GM21786 (cell line): ENCODE measurements around the gene KIF3C.
"Not testable (repeated sequence)": the region's sequence is repeated elsewhere in the genome, so short reads cannot be mapped to it uniquely, and the experiment has no call there.

ENCODE experiments used
- ATAC-seq: cut with Tn5 transposase; IDR thresholded peaks from one replicate; pipeline ENCODE4 v1.9.1; 2021; ENCODE audit not compliant: unreplicated experiment

Gene KIF3C

DNA sequence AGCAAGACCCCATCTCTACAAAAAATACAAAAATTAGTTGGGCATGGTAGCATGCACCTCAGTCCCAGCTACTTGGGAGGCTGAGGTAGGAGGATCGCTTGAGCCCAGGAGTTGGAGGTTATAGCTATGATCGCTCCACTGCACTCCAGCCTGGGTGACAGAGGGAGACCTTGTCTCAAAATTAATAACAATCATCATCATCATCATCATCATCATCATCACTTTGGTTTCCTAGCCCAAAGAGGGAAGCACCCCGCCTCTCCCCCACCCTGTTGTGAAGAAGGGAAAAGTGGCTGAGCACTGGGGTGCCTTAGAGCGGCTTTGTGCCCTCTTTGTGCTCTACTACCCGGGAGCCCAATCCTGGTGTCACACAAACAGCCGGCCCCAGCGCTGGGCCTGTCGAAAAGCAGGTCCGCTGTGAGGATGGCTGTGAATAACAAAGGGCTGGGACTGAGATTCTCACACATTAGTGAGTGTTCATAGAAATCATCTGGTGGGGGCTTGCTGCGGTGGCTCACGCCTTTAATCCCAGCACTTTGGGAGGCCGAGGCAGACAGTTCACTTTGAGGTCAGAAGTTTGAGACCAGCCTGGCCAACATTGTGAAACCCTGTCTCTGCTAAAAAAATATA lies 61.4 kb downstream of the KIF3C start:
- ATAC-seq: no peak

DNA sequence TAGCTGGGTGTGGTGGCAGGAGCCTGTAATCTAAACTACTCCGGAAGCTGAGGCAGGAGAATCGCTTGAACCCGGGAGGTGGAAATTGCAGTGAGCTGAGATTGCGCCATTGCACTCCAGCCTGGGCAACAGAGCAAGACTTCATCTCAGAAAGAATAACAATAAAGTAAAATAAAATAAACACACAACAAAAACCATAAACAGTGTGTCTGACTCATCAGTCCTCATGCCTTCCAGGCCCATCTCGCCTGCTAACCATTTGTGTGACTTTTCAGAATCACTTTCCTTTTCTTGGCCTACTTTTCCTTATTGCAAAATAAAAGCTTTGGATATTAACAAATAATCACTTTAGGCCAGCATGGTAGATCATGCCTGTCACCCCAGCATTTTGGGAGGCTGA lies 62.0 kb downstream of the KIF3C start:
- ATAC-seq: no peak

DNA sequence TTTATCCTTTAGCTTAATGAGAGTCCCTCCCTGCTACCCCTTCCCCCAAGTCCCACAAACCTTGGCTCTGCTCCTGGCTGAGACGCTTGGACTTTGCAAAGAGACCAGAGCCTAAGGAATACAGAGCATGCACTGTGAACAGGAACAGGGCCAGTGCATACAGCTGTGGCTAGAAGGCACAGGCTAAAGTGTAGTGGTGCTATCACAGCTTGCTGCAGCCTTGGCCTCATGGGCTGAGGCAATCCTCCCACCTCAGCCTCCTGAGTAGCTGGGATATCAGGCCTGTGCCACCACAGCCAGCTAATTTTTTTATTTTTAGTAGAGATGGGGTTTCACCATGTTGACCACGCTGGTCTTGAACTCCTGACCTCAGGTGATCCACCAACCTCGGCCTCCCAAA lies 64.5 kb downstream of the KIF3C start:
- ATAC-seq: no peak

DNA sequence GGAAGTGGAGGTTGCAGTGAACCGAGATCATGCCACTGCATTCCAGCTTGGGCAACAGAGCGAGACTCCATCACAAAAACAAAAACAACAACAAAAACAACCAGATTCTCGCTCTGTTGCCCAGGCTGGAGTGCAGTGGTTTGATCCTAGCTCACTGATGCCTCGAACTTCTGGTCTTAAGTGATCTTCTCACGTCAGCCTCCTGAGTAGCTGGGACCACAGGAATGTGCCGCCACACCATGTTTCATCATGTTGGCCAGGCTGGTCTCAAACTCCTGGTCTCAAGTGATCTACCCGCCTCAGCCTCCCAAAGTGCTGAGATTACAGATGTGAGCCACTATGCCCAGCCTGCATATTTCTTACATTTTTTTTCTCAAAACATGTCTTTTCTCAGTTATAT lies 64.9 kb downstream of the KIF3C start:
- not testable (repeated sequence) for ATAC-seq

DNA sequence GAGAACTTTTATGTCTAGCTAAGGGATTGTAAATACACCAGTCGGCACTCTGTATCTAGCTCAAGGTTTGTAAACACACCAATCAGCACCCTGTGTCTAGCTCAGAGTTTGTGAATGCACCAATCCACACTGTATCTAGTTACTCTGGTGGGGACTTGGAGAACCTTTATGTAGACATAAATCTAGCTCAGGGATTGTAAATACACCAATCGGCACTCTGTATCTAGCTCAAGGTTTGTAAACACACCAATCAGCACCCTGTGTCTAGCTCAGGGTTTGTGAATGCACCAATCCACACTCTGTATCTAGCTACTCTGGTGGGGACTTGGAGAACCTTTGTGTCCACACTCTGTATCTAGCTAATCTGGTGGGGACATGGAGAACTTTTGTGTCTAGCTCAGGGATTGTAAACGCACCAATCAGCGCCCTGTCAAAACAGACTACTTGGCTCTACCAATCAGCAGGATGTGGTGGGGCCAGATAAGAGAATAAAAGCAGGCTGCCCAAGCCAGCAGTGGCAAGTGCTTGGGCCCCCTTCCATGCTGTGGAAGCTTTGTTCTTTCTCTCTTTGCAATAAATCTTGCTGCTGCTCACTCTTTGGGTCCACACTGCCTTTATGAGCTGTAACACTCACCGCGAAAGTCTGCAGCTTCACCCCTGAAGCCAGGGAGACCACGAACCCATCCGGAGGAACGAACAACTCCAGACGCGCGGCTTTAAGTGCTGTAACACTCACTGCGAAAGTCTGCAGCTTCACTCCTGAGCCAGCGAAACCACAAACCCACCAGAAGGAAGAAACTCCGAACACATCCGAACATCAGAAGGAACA lies 66.1 kb downstream of the KIF3C start:
- ATAC-seq: not testable (repeated sequence)

DNA sequence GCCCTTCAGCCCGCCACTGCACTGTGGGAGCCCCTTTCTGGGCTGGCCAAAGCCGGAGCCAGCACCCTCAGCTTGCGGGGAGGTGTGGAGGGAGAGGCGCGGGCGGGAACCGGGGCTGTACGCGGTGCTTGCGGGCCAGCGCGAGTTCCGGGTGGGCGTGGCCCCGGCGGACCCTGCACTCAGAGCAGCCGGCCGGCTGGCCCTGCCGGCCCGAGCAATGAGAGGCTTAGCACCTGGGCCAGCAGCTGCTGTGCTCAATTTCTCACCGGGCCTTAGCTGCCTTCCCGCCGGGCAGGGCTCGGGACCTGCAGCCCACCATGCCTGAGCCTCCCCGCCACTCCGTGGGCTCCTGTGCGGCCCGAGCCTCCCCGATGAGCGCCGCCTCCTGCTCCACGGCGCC lies 66.9 kb downstream of the KIF3C start:
- not testable (repeated sequence) for ATAC-seq

DNA sequence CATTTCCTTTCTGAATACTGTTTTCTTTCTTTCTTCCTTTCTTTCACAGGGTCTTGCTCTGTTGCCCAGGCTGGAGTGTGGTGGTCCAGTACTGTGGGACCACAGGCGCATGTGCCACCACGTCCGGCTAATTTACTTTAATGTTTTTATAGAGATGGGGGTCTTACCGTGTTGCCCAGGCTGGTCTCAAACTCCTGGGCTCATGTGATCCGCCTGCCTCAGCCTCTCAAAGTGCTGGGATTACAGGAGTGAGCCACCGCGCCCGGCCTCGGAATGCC lies 68.7 kb downstream of the KIF3C start:
- ATAC-seq: not testable (repeated sequence)

DNA sequence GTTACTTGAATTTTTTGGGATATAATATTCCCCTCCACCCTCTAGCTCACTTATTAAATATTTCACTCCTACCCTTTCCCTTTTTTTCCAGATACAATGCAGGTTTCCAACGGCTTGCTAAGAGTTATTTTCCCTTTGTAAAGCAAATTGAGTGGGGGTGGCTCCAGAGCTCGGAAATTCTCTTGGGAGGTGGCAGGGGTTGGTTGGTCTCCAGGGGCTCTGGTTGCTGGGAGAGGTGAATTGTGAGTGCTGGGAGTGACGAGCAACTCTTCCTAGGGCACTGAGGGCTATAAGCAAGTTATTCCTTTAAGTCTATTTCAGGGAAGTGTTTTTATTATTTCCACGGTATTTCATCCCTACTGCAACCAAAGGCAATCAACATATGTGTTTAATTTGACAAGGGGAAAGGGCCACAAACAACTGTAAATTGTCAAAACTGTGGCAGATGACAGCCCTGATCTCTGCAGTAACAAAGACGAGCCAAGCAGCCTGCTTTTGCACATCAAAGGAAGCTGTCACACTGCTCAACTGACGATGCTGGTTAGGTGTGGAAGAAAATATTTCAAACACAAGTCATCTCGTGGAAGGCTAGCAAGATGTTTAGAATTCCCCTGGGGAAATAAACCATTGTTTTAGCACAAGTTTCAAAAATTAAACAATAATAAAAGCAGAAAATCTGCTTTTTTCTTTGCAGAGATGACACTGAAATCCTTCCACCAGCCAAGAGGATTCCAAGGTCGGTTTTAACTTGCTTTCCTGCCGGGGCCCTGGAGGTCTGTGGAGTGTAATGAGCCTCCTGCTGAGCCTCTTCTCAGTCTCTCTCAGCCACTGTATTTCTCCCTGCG lies 69.2 kb downstream of the KIF3C start:
- no peak for ATAC-seq

DNA sequence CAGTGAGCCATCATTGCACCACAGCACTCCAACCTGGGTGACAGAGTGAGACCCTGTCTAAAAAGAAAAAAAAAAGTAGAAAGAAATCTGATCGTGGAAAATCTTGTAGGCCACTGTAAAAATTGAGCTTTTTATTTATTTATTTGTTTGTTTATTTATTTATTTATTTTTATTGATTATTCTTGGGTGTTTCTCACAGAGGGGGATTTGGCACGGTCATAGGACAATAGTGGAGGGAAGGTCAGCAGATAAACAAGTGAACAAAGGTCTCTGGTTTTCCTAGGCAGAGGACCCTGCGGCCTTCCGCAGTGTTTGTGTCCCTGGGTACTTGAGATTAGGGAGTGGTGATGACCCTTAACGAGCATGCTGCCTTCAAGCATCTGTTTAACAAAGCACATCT lies 72.7 kb downstream of the KIF3C start:
- ATAC-seq: not testable (repeated sequence)

DNA sequence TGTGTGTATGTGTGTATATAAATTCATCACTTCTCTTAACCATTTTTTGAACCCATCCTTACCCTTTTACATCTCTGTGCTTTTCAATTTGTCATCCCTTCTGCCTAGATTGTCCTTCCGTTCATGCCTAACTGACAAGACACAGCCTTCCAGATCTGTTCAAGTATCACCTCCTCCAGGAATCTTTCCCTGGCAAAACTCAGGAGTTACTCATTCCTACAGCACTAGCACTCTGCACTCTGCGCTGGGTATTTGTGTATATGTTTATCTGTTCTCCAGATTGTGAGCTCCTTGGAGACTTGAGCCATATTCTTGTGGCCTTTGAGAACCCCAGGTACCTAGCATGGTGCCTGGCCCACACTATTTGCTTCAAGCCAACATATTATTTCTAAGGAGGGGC lies 77.2 kb downstream of the KIF3C start:
- ATAC-seq: no peak

DNA sequence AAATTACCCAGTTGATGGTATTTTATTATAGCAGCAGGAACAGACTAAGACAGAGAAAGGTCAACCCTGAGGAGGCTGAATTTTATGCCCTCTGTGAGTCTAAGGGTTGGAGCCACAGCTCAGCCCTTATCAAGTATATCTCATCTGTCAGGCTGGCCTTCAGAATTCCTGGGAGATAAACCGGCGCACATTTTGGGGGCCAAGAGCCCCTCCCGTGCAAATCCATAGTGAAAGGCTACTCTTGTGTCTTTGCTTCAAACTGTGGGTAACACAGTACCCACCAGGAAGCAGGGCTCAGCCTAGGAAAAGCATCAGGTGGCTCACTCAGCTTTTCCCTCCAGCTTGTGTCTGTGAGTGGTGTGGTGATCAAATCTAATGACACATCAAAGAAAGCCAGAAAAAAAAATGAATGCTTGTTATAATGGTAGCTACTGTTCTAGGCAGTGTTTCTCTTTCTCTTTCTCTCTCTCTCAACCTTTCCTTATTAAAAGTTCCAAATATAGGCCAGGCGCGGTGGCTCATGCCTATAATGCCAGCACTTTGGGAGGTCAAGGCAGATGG lies 79.0 kb downstream of the KIF3C start:
- no peak for ATAC-seq

DNA sequence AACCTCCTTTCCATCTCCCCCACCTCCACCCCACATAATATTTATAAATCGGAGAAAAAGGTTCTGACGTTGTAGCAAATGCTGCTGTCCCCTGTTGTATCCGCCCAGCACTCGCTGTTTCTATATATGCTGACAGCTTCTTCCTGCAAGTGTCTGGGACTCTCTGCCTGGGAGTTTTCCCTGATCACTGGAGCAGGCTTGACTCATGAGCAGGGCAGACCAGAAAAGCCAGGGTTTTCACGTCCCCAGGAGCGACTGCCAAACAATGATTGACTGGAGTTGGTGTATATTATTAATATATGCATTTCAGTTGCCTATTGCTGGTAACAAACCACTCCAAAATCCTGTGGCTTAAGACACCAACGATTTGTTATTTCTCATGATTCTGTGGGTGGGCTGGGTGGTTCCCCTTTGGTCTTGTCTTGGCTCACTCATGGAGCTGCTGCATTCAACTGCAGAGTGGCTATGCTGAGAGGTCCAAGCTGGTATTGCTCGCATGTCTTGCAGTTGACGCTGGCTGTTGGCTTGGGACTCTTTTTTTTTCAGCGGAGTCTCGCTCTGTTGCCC lies 82.8 kb downstream of the KIF3C start:
- ATAC-seq: no peak

DNA sequence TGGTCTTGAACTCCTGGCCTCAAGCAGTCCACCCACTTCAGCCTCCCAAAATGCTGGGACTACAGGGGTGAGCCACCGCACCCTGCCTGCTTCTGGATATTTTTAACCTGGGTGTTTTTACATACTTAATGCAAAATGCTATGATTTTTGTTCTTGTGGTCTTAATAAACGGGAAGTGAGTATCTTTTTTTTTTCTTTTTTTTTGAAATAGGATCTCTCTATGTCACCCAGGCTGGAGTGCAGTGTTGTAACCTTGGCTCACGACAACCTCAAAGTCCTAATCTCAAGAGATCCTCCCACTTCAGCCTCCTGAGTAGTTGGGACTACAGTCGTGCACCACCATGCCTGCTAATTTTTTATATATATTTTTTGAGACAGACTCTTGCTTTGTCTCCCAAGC lies 84.8 kb downstream of the KIF3C start:
- ATAC-seq: no peak

DNA sequence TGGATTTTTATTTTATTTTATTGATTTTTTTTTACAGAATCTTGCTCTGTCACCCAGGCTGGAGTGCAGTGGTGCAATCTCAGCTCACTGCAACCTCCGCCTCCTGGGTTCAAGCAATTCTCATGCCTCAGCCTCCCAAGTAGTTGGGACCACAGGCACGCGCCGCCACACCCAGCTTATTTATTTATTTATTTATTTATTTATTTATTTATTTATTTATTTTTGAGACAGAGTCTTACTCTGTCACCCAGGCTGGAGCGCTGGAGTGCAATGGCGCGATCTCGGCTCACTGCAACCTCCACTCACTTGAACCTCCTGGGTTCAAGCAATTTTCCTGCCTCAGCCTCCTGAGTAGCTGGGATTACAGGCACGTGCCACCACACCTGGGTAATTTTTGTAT lies 86.0 kb downstream of the KIF3C start:
- ATAC-seq: not testable (repeated sequence)

DNA sequence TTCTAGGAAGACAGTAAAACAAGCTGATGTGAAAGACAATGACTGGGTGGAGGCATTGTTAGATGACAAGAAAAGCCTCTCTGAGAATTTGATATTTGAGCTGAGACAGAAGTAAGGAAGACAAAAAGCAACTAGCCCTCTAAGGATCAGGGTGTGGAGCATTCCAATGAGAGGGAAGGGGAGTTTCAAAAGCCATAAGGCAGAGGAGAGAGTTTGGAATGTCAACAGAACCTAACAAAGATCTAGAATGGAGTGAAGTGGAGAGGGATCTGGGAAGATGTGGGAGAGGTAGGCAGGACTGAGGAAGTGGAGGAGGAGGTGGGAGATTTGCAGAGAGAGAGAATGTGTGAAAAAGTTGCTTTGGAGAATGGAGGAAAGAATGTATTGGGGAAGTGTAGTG lies 86.7 kb downstream of the KIF3C start:
- no peak for ATAC-seq

DNA sequence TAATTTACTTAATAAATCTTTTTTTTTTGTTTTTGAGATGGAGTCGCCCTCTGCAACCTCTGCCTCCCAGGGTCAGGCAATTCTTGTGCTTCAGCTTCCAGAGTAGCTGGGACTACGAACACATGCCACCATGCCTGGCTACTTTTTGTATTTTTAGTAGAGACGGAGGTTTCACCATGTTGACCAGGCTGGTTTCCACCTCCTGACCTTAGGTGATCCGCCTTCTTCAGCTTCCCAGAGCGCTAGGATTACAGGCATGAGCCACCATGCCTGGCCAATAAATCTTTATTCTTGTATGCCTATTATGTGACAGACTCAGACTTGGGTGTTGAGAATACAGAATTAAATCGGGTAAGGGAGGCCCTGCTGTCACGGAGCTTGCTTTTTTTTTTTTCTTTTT lies 87.3 kb downstream of the KIF3C start:
- no peak for ATAC-seq

DNA sequence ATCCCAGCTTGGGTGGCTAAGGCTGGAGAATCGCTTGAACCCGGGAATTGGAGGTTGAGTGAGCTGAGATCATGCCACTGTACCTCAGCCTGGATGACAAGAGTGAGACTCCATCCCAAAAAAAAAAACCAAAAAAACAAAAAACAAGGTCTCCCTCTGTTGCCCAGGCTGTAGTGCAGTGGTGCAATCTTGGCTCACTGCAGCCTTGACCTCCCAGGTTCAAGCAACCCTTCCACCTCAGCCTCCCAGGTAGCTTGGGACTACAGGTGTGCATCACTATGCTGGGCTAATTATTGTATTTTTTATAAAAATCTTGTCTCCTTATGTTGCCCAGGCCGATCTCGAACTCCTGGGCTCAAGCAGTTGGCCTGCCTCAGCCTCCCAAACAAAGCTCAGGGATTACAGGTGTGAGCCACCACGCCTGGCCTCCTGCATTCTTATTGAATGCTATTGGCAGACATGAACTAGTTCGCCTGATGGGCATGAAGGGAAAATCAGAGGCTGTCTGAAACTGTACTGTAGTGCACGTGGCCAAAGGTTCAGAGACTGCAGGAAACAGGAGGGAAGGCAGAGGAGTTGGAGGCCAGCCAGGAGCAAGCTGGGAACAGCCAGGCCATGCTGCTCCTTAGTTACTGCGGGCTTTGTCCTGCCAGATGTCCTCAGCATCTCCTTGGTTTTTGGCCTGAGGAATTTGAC lies 88.0 kb downstream of the KIF3C start:
- ATAC-seq: no peak

DNA sequence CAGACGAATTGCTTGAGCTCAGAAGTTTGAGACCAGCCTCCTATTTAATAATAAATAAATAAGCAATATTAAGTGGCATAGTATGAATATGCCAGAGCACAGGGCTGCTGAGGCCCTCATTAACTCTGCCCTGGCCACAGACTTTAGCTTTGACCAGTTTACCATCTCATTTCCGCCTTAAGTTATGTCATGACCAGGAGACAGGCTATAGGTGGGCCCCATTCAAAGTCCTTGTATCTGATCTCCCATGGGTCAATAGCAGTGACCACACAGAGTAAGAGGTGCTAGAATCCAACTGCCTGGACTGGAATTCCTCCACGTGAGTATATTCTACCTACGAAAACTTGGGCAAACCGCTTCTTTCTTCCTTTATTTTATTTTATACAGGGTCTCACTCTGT lies 90.6 kb downstream of the KIF3C start:
- no peak for ATAC-seq

DNA sequence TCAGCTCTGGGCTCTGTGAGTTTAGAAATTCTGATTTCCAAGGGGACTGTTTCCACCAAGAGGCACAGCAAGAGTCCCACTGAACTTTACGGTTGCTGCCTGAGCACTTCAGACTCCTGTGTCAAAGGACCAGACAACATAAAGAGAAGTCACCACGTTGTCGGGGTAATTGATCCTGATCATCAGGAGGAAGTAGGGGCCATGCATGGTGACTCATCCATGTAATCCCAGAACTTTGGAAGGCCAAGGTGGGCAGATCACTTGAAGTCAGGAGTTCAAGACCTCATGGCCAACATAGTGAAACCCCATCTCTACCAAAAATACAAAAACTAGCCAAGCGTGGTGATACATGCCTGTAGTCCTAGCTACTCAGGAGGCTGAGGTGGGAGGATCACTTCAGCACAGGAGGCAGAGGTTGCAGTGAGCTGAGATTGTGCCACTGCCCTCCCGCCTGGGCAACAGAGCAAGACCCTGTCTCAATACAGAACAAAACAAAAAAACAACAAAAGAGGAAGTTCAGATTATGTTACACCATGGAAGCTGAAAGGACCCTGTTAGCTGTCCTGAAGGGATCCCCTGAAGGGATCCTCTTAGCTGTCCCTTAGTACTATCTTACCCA lies 94.6 kb downstream of the KIF3C start:
- ATAC-seq: no peak

DNA sequence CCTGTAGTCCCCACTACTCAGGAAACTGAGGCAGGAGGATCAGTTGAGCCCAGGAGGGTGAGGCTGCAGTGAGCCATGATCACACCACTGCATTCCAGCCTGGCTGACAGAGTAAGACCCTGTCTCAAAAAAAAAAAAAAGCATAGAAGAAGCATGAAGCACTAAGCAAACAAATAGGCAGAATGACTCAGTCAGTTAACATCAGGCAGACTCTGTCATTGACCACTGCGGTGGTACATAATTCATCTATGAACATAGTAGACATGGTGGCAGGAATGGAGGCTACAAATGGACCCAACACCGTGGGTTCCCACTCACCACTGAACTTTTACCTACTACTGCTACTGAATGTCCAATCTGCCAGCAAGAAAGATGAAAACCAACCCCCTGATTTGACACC lies 96.4 kb downstream of the KIF3C start:
- no peak for ATAC-seq
